ENCODE data around the gene GATAD1.

- no peak for TF ChIP-seq POLR2A (IDR thresholded peaks at IDR 0.05; ENCODE audit: low read depth, low read length)
- TF ChIP-seq RCOR1 (IDR thresholded peaks at IDR 0.05; ENCODE audit: insufficient replicate concordance, low read length), result no peak
- no peak for TF ChIP-seq SMC3 (IDR thresholded peaks at IDR 0.05; ENCODE audit: low read depth, low read length)
- TF ChIP-seq CTCF (conservative IDR thresholded peaks at IDR 0.05; ENCODE audit: low read depth, low read length), result no peak
- no peak for TF ChIP-seq FOS (IDR thresholded peaks at IDR 0.05; ENCODE audit: low read depth, low read length)
- TF ChIP-seq BHLHE40 (IDR thresholded peaks at IDR 0.05; ENCODE audit: low read depth, low read length), result no peak
- TF ChIP-seq CEBPB (IDR thresholded peaks at IDR 0.05; ENCODE audit: low read depth, low read length), result no peak
- TF ChIP-seq RAD21 (IDR thresholded peaks at IDR 0.05; ENCODE audit: low read length), result no peak
- no peak for TF ChIP-seq NFE2L2 (IDR thresholded peaks at IDR 0.05; ENCODE audit: low read depth, low read length)
- no peak for TF ChIP-seq RFX5 (IDR thresholded peaks at IDR 0.05; ENCODE audit: low read depth, low read length)
Observed at GRCh38 chr7:92412745-92413144, 34.5 kb upstream of the GATAD1 start.
